DND-41 (cell line): Measurements from ENCODE around the gene IQCC.

ENCODE experiments used
- EZH2 ChIP-seq: IDR thresholded peaks from 3 replicates; pipeline ENCODE4 v1.6.1; 2012; ENCODE audit warnings: borderline replicate concordance, low read depth, mild to moderate bottlenecking, moderate library complexity, low read length, inconsistent platforms; ENCODE audit not compliant: severe bottlenecking
- TF ChIP-seq, protein P1 (sequence below): IDR thresholded peaks from 2 replicates; pipeline ENCODE4 v1.5.1; 2012; ENCODE audit warnings: borderline replicate concordance, low read length, moderate library complexity, mild to moderate bottlenecking; ENCODE audit not compliant: poor library complexity, severe bottlenecking; ENCODE audit errors: extremely low read depth

DNA sequence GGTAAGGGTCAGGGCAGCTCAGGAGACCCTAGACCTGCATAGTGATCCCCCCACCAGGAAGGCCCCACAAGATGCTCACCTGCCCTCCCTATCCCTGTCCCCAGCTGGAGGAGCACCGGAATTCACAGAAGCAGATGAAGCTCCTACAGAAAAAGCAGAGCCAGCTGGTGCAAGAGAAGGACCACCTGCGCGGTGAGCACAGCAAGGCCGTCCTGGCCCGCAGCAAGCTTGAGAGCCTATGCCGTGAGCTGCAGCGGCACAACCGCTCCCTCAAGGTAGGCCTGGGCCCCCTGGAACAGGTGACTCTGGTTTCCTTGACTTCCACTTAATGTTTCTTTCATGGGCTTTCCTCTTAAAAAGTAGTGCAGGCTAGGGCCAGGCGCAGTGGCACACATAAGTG is 17.6 kb upstream of the IQCC start:
- TF ChIP-seq, protein P1, sequence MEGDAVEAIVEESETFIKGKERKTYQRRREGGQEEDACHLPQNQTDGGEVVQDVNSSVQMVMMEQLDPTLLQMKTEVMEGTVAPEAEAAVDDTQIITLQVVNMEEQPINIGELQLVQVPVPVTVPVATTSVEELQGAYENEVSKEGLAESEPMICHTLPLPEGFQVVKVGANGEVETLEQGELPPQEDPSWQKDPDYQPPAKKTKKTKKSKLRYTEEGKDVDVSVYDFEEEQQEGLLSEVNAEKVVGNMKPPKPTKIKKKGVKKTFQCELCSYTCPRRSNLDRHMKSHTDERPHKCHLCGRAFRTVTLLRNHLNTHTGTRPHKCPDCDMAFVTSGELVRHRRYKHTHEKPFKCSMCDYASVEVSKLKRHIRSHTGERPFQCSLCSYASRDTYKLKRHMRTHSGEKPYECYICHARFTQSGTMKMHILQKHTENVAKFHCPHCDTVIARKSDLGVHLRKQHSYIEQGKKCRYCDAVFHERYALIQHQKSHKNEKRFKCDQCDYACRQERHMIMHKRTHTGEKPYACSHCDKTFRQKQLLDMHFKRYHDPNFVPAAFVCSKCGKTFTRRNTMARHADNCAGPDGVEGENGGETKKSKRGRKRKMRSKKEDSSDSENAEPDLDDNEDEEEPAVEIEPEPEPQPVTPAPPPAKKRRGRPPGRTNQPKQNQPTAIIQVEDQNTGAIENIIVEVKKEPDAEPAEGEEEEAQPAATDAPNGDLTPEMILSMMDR: no peak
- no peak for TF ChIP-seq EZH2
